GM23338 (cell line): ENCODE measurements around the gene WSCD2. TPM values are rescaled to one million over a fixed set of nuclear protein-coding genes. Genes with fewer than 3 reads are reported as not detected.

Experiments used
- ATAC-seq: fragments of 200-7000 bp; cut with Tn5 transposase; 3 replicates; pipeline ENCODE4 v1.9.1; 2020
- DNase-seq: peaks from one replicate; pipeline ENCODE4 v3.0.0-alpha.2; 2015; ENCODE audit warnings: low spot score
- H2AFZ ChIP-seq: fragments of 200-600 bp; sonication (generic); 2 replicates; pipeline ENCODE4 v1.8.0; 2016; ENCODE audit warnings: antibody characterized with exemption, mild to moderate bottlenecking, moderate library complexity
- H3F3A ChIP-seq: fragments of 200-600 bp; sonication (generic); replicated peaks from 2 replicates; pipeline ENCODE4 v1.8.0; 2017; ENCODE audit warnings: antibody characterized with exemption, mixed run types, low read depth
- H3K27ac ChIP-seq: fragments of 200-600 bp; sonication (generic); 2 replicates; pipeline ENCODE4 v1.6.1; 2016; ENCODE audit warnings: low read depth
- H3K27me3 ChIP-seq: fragments of 200-600 bp; sonication (generic); 2 replicates; pipeline ENCODE4 v1.8.0; 2016; ENCODE audit warnings: mild to moderate bottlenecking, mixed run types, moderate library complexity; ENCODE audit not compliant: insufficient read depth
- H3K36me3 ChIP-seq: fragments of 200-600 bp; sonication (generic); 2 replicates; pipeline ENCODE4 v1.8.0; 2016; ENCODE audit warnings: mild to moderate bottlenecking; ENCODE audit not compliant: insufficient read depth
- H3K4me1 ChIP-seq: fragments of 200-600 bp; sonication (generic); 2 replicates; pipeline ENCODE4 v1.8.0; 2016; ENCODE audit warnings: mild to moderate bottlenecking, moderate library complexity; ENCODE audit not compliant: insufficient read depth
- H3K4me2 ChIP-seq: fragments of 200-600 bp; sonication (generic); 2 replicates; pipeline ENCODE4 v1.7.1; 2017; ENCODE audit warnings: mixed run types
- H3K4me3 ChIP-seq: fragments of 200-600 bp; sonication (generic); 2 replicates; pipeline ENCODE4 v1.6.1; 2016; ENCODE audit warnings: mixed run types
- H3K79me2 ChIP-seq: fragments of 200-600 bp; sonication (generic); replicated peaks from 2 replicates; pipeline ENCODE4 v1.8.0; 2017; ENCODE audit warnings: mild to moderate bottlenecking; ENCODE audit not compliant: insufficient read depth
- H3K9me2 ChIP-seq: fragments of 200-600 bp; sonication (generic); 2 replicates; pipeline ENCODE4 v1.8.0; 2017; ENCODE audit not compliant: insufficient read depth
- H4K20me1 ChIP-seq: fragments of 200-600 bp; sonication (generic); replicated peaks from 2 replicates; pipeline ENCODE4 v1.8.0; 2017; ENCODE audit warnings: mild to moderate bottlenecking; ENCODE audit not compliant: insufficient read depth
- H3K27ac Mint-ChIP-seq: 2 replicates; pipeline ENCODE4 v1.8.0; 2020; ENCODE audit warnings: inconsistent platforms, mild to moderate bottlenecking, moderate library complexity, mixed read lengths
- H3K27me3 Mint-ChIP-seq: 3 replicates; pipeline ENCODE4 v1.8.0; 2022; ENCODE audit warnings: low read depth, mild to moderate bottlenecking, moderate library complexity, mixed read lengths, inconsistent platforms; ENCODE audit not compliant: insufficient read depth, poor library complexity
- H3K36me3 Mint-ChIP-seq: 3 replicates; pipeline ENCODE4 v1.8.0; 2021; ENCODE audit warnings: low read depth, mild to moderate bottlenecking, inconsistent platforms, moderate library complexity, mixed read lengths
- H3K4me1 Mint-ChIP-seq: 3 replicates; pipeline ENCODE4 v1.8.0; 2020; ENCODE audit warnings: mild to moderate bottlenecking, inconsistent platforms, mixed read lengths
- H3K4me3 Mint-ChIP-seq: 3 replicates; pipeline ENCODE4 v1.8.0; 2021; ENCODE audit warnings: moderate library complexity, mild to moderate bottlenecking, inconsistent platforms, mixed read lengths
- H3K9me3 Mint-ChIP-seq: 3 replicates; pipeline ENCODE4 v1.8.0; 2020; ENCODE audit warnings: moderate library complexity, mild to moderate bottlenecking, inconsistent platforms, mixed read lengths
- CREB1 ChIP-seq: fragments of 250-450 bp; sonication (Bioruptor Pico); IDR thresholded peaks from 2 replicates; pipeline ENCODE4 v1.5.0; 2020; ENCODE audit warnings: low read depth, mild to moderate bottlenecking, moderate library complexity
- EZH2 ChIP-seq: fragments of 200-600 bp; sonication (generic); IDR thresholded peaks from one replicate; pipeline ENCODE4 v1.8.0; 2017; ENCODE audit warnings: antibody characterized with exemption, mild to moderate bottlenecking, low read depth; ENCODE audit not compliant: unreplicated experiment
- EZH2phosphoT487 ChIP-seq: fragments of 200-600 bp; sonication (generic); IDR thresholded peaks from one replicate; pipeline ENCODE4 v1.8.1; 2018; ENCODE audit warnings: antibody characterized with exemption; ENCODE audit not compliant: unreplicated experiment
- JUNB ChIP-seq: IDR thresholded peaks from one replicate; pipeline ENCODE4 v1.6.1; 2016; ENCODE audit warnings: antibody characterized with exemption; ENCODE audit not compliant: unreplicated experiment
- NANOG ChIP-seq: IDR thresholded peaks from 2 replicates; pipeline ENCODE4 v1.6.1; 2016; ENCODE audit warnings: antibody characterized with exemption, borderline replicate concordance
- POLR2AphosphoS5 ChIP-seq: IDR thresholded peaks from 2 replicates; pipeline ENCODE4 v1.6.1; 2016; ENCODE audit warnings: antibody characterized with exemption, low read depth
- STAT1 ChIP-seq: IDR thresholded peaks from one replicate; pipeline ENCODE4 v1.6.1; 2016; ENCODE audit warnings: antibody characterized with exemption; ENCODE audit not compliant: unreplicated experiment
- ZNF114 ChIP-seq: fragments of 250-450 bp; sonication (Bioruptor Pico); IDR thresholded peaks from 2 replicates; pipeline ENCODE4 v1.5.0; 2020; ENCODE audit warnings: mild to moderate bottlenecking, moderate library complexity
- ZNF331 ChIP-seq: fragments of 250-450 bp; sonication (Bioruptor Pico); IDR thresholded peaks from 2 replicates; pipeline ENCODE4 v1.5.0; 2020; ENCODE audit warnings: low read depth, mild to moderate bottlenecking, moderate library complexity
- polyA plus RNA-seq: library from polyadenylated mRNA; unstranded; fragments of >200 nt; fragmentation: Nextera tagmentation; extraction: Ambion mirVana; gene quantifications from 2 replicates; pipeline ENCODE4 v1.2.1, GENCODE V29; 2016
- total RNA-seq: library from RNA; depleted of rRNA; stranded (reverse); fragments of >200 nt; shearing (Covaris generic); gene quantifications from 2 replicates; pipeline ENCODE4 v1.2.3, GENCODE V29; 2014
- TF ChIP-seq, protein P1 (sequence below): fragments of 250-450 bp; sonication (Bioruptor Pico); IDR thresholded peaks from 2 replicates; pipeline ENCODE4 v1.5.0; 2020; ENCODE audit warnings: mild to moderate bottlenecking, moderate library complexity
- TF ChIP-seq, protein P2 (sequence below): IDR thresholded peaks from 2 replicates; pipeline ENCODE4 v1.6.1; 2016; ENCODE audit warnings: antibody characterized with exemption
- TF ChIP-seq, protein P3 (sequence below), 2 experiments: fragments of 200-600 bp in 1 of 2; sonication (generic) in 1 of 2; conservative IDR thresholded peaks; 2 replicates each; pipeline versions ENCODE4 v1.5.1 to v1.6.1; 2016 to 2017; ENCODE audit warnings: antibody characterized with exemption in 2 of 2, low read depth in 2 of 2, mild to moderate bottlenecking in 2 of 2, moderate library complexity in 1 of 2
- TF ChIP-seq, protein P4 (sequence below): IDR thresholded peaks from one replicate; pipeline ENCODE4 v1.6.1; 2018; ENCODE audit warnings: antibody characterized with exemption; ENCODE audit not compliant: unreplicated experiment

Gene WSCD2
- total and polyA plus RNA-seq, 2 experiments from 2014 or later: 0.66 to 3.1 TPM

DNA sequence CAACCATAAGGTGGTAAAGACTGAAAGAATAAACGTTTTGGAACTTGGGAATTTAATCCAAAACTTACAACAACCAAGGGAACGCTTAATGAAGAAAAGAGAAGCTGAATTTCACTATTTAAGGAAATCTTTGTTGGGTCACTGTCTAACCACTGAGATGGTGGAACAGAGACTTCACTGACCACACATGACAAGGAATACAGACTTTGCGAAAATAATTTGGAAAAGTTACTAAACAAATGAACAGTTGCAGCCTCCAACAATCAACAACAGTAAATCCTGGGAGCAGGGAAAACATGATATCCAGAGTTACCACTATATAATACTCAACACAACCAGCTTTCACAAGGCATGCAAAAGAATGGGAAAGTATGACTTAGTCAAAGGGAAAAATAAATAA, 131.0 kb downstream of the WSCD2 start:
- H3K27me3 Mint-ChIP-seq: peaks cover 2% of the 10 kb centered on the region

More for the DNA sequence above, 131.0 kb downstream of the WSCD2 start:
- ATAC-seq (no peak), DNase-seq (no peak)
- no peaks in the 10 kb centered on the region for H3K79me2 ChIP-seq
- Mint-ChIP-seq H3K9me3 (peaks cover 39% of the 10 kb centered on the region), H3K36me3 (peaks cover 19% of the 10 kb centered on the region), H3K4me3 (no peak overlapping the region), H3K4me1 (peaks cover 2% of the 10 kb centered on the region; the same call in 2 of the 3 replicates), H3K27ac (no peak overlapping the region)
- peaks cover 10% of the 10 kb centered on the region; the same call in 1 of the 2 replicates for H3K9me2 ChIP-seq
- no peaks in the 10 kb centered on the region for H3K36me3 ChIP-seq
- H3K4me3 ChIP-seq: no peak overlapping the region
- peaks cover 5% of the 10 kb centered on the region for H3K4me1 ChIP-seq
- no peak overlapping the region for H3K27ac ChIP-seq
- no peaks in the 10 kb centered on the region for H3K27me3 ChIP-seq
- no peaks in the 10 kb centered on the region for H3F3A ChIP-seq
- H4K20me1 ChIP-seq: no peaks in the 10 kb centered on the region
- H3K4me2 ChIP-seq: no peak overlapping the region
- TF ChIP-seq, protein P1, sequence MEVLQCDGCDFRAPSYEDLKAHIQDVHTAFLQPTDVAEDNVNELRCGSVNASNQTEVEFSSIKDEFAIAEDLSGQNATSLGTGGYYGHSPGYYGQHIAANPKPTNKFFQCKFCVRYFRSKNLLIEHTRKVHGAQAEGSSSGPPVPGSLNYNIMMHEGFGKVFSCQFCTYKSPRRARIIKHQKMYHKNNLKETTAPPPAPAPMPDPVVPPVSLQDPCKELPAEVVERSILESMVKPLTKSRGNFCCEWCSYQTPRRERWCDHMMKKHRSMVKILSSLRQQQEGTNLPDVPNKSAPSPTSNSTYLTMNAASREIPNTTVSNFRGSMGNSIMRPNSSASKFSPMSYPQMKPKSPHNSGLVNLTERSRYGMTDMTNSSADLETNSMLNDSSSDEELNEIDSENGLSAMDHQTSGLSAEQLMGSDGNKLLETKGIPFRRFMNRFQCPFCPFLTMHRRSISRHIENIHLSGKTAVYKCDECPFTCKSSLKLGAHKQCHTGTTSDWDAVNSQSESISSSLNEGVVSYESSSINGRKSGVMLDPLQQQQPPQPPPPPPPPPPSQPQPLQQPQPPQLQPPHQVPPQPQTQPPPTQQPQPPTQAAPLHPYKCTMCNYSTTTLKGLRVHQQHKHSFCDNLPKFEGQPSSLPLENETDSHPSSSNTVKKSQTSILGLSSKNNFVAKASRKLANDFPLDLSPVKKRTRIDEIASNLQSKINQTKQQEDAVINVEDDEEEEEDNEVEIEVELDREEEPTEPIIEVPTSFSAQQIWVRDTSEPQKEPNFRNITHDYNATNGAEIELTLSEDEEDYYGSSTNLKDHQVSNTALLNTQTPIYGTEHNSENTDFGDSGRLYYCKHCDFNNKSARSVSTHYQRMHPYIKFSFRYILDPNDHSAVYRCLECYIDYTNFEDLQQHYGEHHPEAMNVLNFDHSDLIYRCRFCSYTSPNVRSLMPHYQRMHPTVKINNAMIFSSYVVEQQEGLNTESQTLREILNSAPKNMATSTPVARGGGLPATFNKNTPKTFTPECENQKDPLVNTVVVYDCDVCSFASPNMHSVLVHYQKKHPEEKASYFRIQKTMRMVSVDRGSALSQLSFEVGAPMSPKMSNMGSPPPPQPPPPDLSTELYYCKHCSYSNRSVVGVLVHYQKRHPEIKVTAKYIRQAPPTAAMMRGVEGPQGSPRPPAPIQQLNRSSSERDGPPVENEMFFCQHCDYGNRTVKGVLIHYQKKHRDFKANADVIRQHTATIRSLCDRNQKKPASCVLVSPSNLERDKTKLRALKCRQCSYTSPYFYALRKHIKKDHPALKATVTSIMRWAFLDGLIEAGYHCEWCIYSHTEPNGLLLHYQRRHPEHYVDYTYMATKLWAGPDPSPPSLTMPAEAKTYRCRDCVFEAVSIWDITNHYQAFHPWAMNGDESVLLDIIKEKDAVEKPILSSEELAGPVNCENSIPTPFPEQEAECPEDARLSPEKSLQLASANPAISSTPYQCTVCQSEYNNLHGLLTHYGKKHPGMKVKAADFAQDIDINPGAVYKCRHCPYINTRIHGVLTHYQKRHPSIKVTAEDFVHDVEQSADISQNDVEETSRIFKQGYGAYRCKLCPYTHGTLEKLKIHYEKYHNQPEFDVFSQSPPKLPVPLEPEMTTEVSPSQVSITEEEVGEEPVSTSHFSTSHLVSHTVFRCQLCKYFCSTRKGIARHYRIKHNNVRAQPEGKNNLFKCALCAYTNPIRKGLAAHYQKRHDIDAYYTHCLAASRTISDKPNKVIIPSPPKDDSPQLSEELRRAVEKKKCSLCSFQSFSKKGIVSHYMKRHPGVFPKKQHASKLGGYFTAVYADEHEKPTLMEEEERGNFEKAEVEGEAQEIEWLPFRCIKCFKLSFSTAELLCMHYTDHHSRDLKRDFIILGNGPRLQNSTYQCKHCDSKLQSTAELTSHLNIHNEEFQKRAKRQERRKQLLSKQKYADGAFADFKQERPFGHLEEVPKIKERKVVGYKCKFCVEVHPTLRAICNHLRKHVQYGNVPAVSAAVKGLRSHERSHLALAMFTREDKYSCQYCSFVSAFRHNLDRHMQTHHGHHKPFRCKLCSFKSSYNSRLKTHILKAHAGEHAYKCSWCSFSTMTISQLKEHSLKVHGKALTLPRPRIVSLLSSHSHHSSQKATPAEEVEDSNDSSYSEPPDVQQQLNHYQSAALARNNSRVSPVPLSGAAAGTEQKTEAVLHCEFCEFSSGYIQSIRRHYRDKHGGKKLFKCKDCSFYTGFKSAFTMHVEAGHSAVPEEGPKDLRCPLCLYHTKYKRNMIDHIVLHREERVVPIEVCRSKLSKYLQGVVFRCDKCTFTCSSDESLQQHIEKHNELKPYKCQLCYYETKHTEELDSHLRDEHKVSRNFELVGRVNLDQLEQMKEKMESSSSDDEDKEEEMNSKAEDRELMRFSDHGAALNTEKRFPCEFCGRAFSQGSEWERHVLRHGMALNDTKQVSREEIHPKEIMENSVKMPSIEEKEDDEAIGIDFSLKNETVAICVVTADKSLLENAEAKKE (CRISPR knock-in tag): no peak
- TF ChIP-seq EZH2phosphoT487 (no peak), ZNF331 (CRISPR knock-in tag) (no peak), ZNF114 (CRISPR knock-in tag) (no peak), NANOG (no peak), CREB1 (CRISPR knock-in tag) (no peak), JUNB (no peak), STAT1 (no peak), POLR2AphosphoS5 (no peak), EZH2 (no peak)
- TF ChIP-seq, protein P2, sequence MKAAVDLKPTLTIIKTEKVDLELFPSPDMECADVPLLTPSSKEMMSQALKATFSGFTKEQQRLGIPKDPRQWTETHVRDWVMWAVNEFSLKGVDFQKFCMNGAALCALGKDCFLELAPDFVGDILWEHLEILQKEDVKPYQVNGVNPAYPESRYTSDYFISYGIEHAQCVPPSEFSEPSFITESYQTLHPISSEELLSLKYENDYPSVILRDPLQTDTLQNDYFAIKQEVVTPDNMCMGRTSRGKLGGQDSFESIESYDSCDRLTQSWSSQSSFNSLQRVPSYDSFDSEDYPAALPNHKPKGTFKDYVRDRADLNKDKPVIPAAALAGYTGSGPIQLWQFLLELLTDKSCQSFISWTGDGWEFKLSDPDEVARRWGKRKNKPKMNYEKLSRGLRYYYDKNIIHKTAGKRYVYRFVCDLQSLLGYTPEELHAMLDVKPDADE: no peak
- TF ChIP-seq, protein P3, sequence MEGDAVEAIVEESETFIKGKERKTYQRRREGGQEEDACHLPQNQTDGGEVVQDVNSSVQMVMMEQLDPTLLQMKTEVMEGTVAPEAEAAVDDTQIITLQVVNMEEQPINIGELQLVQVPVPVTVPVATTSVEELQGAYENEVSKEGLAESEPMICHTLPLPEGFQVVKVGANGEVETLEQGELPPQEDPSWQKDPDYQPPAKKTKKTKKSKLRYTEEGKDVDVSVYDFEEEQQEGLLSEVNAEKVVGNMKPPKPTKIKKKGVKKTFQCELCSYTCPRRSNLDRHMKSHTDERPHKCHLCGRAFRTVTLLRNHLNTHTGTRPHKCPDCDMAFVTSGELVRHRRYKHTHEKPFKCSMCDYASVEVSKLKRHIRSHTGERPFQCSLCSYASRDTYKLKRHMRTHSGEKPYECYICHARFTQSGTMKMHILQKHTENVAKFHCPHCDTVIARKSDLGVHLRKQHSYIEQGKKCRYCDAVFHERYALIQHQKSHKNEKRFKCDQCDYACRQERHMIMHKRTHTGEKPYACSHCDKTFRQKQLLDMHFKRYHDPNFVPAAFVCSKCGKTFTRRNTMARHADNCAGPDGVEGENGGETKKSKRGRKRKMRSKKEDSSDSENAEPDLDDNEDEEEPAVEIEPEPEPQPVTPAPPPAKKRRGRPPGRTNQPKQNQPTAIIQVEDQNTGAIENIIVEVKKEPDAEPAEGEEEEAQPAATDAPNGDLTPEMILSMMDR (conservative IDR thresholded peaks at IDR 0.05; ENCODE audit: low read depth in 2 of 2): no peak
- TF ChIP-seq, protein P4, sequence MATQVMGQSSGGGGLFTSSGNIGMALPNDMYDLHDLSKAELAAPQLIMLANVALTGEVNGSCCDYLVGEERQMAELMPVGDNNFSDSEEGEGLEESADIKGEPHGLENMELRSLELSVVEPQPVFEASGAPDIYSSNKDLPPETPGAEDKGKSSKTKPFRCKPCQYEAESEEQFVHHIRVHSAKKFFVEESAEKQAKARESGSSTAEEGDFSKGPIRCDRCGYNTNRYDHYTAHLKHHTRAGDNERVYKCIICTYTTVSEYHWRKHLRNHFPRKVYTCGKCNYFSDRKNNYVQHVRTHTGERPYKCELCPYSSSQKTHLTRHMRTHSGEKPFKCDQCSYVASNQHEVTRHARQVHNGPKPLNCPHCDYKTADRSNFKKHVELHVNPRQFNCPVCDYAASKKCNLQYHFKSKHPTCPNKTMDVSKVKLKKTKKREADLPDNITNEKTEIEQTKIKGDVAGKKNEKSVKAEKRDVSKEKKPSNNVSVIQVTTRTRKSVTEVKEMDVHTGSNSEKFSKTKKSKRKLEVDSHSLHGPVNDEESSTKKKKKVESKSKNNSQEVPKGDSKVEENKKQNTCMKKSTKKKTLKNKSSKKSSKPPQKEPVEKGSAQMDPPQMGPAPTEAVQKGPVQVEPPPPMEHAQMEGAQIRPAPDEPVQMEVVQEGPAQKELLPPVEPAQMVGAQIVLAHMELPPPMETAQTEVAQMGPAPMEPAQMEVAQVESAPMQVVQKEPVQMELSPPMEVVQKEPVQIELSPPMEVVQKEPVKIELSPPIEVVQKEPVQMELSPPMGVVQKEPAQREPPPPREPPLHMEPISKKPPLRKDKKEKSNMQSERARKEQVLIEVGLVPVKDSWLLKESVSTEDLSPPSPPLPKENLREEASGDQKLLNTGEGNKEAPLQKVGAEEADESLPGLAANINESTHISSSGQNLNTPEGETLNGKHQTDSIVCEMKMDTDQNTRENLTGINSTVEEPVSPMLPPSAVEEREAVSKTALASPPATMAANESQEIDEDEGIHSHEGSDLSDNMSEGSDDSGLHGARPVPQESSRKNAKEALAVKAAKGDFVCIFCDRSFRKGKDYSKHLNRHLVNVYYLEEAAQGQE: no peak
- H2AFZ ChIP-seq: no peak overlapping the region
